ENCODE measurements around the gene CDK5RAP3.

GRCh38 chr17:47975823-47976205 is 4.9 kb downstream of the CDK5RAP3 start:
- TF ChIP-seq CREM (CRISPR knock-in tag; IDR thresholded peaks at IDR 0.05) (no peak), PREB (CRISPR knock-in tag; IDR thresholded peaks at IDR 0.05; ENCODE audit: borderline replicate concordance) (no peak), CTCF (IDR thresholded peaks at IDR 0.05) (no peak), NFYB (CRISPR knock-in tag; conservative IDR thresholded peaks at IDR 0.05; ENCODE audit: low read depth) (no peak), KAT7 (CRISPR knock-in tag; IDR thresholded peaks at IDR 0.05; ENCODE audit: borderline replicate concordance) (no peak), JUN (CRISPR knock-in tag; IDR thresholded peaks at IDR 0.05) (no peak), E2F4 (CRISPR knock-in tag; IDR thresholded peaks at IDR 0.05; ENCODE audit: borderline replicate concordance, low read depth) (no peak), ZNF396 (CRISPR knock-in tag; IDR thresholded peaks at IDR 0.05; ENCODE audit: borderline replicate concordance) (no peak), FOXJ3 (CRISPR knock-in tag; IDR thresholded peaks at IDR 0.05; ENCODE audit: borderline replicate concordance) (no peak), SMAD3 (CRISPR knock-in tag; IDR thresholded peaks at IDR 0.05; ENCODE audit: borderline replicate concordance) (no peak), CREB1 (CRISPR knock-in tag; IDR thresholded peaks at IDR 0.05) (no peak), ZNF232 (CRISPR knock-in tag; IDR thresholded peaks at IDR 0.05) (no peak), ZNF138 (CRISPR knock-in tag; conservative IDR thresholded peaks at IDR 0.05) (no peak)

Data from WTC11 (cell line).